GM18505 (cell line): Measurements from ENCODE around the gene PTPRO.
A peak's percentile ranks its signal among the peaks of the same experiment; 100 is the strongest.

Experiments
- ATAC-seq: cut with Tn5 transposase; IDR thresholded peaks from one replicate; pipeline ENCODE4 v1.9.1; 2021; ENCODE audit not compliant: unreplicated experiment
- POLR2A ChIP-seq: IDR thresholded peaks from 4 replicates; pipeline ENCODE4 v1.6.1; 2011; ENCODE audit warnings: borderline replicate concordance; ENCODE audit not compliant: insufficient read depth, insufficient read length; ENCODE audit errors: extremely low read depth

The PTPRO gene

GRCh38 chr12:15505616-15506015 lies 183.3 kb downstream of the PTPRO start:
- TF ChIP-seq POLR2A, result no peak
- ATAC-seq, result no peak

GRCh38 chr12:15515010-15515409 lies 192.7 kb downstream of the PTPRO start:
- TF ChIP-seq POLR2A, result no peak
- ATAC-seq, result no peak

- TF ChIP-seq POLR2A, result no peak
- no peak for ATAC-seq
Measured at GRCh38 chr12:15520083-15520482, 197.8 kb downstream of the PTPRO start.

GRCh38 chr12:15520844-15521243 lies 198.5 kb downstream of the PTPRO start:
- ATAC-seq, result no peak
- TF ChIP-seq POLR2A, result no peak

- TF ChIP-seq POLR2A, result no peak
- ATAC-seq, result no peak
Measured at GRCh38 chr12:15522574-15523187, 200.4 kb downstream of the PTPRO start.

GRCh38 chr12:15525441-15525840 lies 203.1 kb downstream of the PTPRO start:
- no peak for ATAC-seq
- no peak for TF ChIP-seq POLR2A

GRCh38 chr12:15526033-15526432 lies 203.7 kb downstream of the PTPRO start:
- TF ChIP-seq POLR2A, result no peak
- ATAC-seq, result peak; percentile 100

GRCh38 chr12:15527201-15528080 lies 205.1 kb downstream of the PTPRO start:
- no peak for ATAC-seq
- TF ChIP-seq POLR2A, result no peak

- ATAC-seq, result no peak
- no peak for TF ChIP-seq POLR2A
Measured at GRCh38 chr12:15528666-15529065, 206.4 kb downstream of the PTPRO start.

GRCh38 chr12:15530361-15530760 lies 208.1 kb downstream of the PTPRO start:
- no peak for TF ChIP-seq POLR2A

GRCh38 chr12:15532364-15532977 lies 210.2 kb downstream of the PTPRO start:
- no peak for TF ChIP-seq POLR2A
- peak; percentile 75 for ATAC-seq

More at GRCh38 chr12:15530361-15530760, 208.1 kb downstream of the PTPRO start:
- ATAC-seq, result no peak

GRCh38 chr12:15534322-15534721 lies 212.0 kb downstream of the PTPRO start:
- ATAC-seq, result no peak
- TF ChIP-seq POLR2A, result no peak

- no peak for TF ChIP-seq POLR2A
- no peak for ATAC-seq
Measured at GRCh38 chr12:15534874-15535273, 212.6 kb downstream of the PTPRO start.
